Lung (tissue), 12 donors: ENCODE results near the gene COL4A2. TPM values are rescaled to one million over a fixed set of nuclear protein-coding genes. Genes with fewer than 3 reads are reported as not detected.
A peak's percentile ranks its signal among the peaks of the same experiment; 100 is the strongest.

Experiments used
- ATAC-seq: fragments of 200-7000 bp; cut with Tn5 transposase; one replicate; pipeline ENCODE4 v1.9.1; 2020; ENCODE audit warnings: moderate number of reproducible peaks; ENCODE audit not compliant: insufficient read depth, low FRiP score
- DNase-seq, 3 donors: peaks; one replicate each; pipeline ENCODE4 v3.0.0-alpha.2; 2013 to 2017
- H3K27ac ChIP-seq, 2 donors: one replicate each; pipeline ENCODE4 v1.5.1; 2013; ENCODE audit warnings: mild to moderate bottlenecking in 2 of 2, moderate library complexity in 2 of 2, control low read depth in 1 of 2, inconsistent platforms in 1 of 2, low read depth in 1 of 2, low read length in 1 of 2
- H3K27me3 ChIP-seq, 3 donors: one replicate each; pipeline ENCODE4 v1.5.1; 2013; ENCODE audit warnings: low read length in 2 of 3; ENCODE audit not compliant: control insufficient read depth in 3 of 3, insufficient read depth in 3 of 3
- H3K36me3 ChIP-seq, 4 donors: one replicate each; pipeline ENCODE4 v1.5.1; 2013; ENCODE audit warnings: low read length in 4 of 4, mild to moderate bottlenecking in 1 of 4, moderate library complexity in 1 of 4; ENCODE audit not compliant: control insufficient read depth in 4 of 4, insufficient read depth in 4 of 4
- H3K4me1 ChIP-seq, 5 donors: one replicate each; pipeline ENCODE4 v1.5.1; 2013; ENCODE audit warnings: low read length in 5 of 5, mild to moderate bottlenecking in 2 of 5, moderate library complexity in 1 of 5; ENCODE audit not compliant: control insufficient read depth in 5 of 5, insufficient read depth in 5 of 5
- H3K4me3 ChIP-seq: one replicate; pipeline ENCODE4 v1.5.1; 2013; ENCODE audit warnings: mild to moderate bottlenecking, control low read depth, moderate library complexity
- H3K9ac ChIP-seq, 2 donors: one replicate each; pipeline ENCODE4 v1.5.1; 2013; ENCODE audit warnings: low read length in 2 of 2, control low read depth in 1 of 2; ENCODE audit not compliant: insufficient read depth in 1 of 2
- H3K9me3 ChIP-seq, 4 donors: one replicate each; pipeline ENCODE4 v1.5.1; 2013; ENCODE audit warnings: low read length in 3 of 4, mild to moderate bottlenecking in 1 of 4, moderate library complexity in 1 of 4; ENCODE audit not compliant: control insufficient read depth in 4 of 4, insufficient read depth in 3 of 4
- CTCF ChIP-seq: IDR thresholded peaks from 2 replicates; pipeline ENCODE4 v1.5.1; 2012; ENCODE audit warnings: mild to moderate bottlenecking; ENCODE audit errors: control extremely low read depth, extremely low read depth
- WGBS, 2 donors: extraction: QIAGEN DNeasy Blood & Tissue Kit; methylation state at CpG; one replicate each; pipeline ENCODE4 v1.1.7; 2013; 5-methylcytosine and 5-hydroxymethylcytosine counted together
- polyA plus RNA-seq, 2 donors: library from polyadenylated mRNA; stranded (reverse); fragments of 200-250 nt; gene quantifications; one replicate each; pipeline ENCODE4 v1.2.1, GENCODE V29; 2013
- total RNA-seq, 2 donors: library from RNA; depleted of rRNA in 1 of 2; stranded (reverse); fragments of >200 nt in 1 of 2; gene quantifications; one replicate each; pipeline ENCODE4 v1.2.1, GENCODE V29; 2014 to 2021
- donor health status: control.
- donor health status: control.
- donor health status: Bipolar disorder and iron deficiency.
- donor health status: healthy.
- donor health status: DM: yes; HTN: yes; CAD: no.

The COL4A2 gene
- total and polyA plus RNA-seq, 4 donors = 169 to 627 (median 339) TPM

DNA sequence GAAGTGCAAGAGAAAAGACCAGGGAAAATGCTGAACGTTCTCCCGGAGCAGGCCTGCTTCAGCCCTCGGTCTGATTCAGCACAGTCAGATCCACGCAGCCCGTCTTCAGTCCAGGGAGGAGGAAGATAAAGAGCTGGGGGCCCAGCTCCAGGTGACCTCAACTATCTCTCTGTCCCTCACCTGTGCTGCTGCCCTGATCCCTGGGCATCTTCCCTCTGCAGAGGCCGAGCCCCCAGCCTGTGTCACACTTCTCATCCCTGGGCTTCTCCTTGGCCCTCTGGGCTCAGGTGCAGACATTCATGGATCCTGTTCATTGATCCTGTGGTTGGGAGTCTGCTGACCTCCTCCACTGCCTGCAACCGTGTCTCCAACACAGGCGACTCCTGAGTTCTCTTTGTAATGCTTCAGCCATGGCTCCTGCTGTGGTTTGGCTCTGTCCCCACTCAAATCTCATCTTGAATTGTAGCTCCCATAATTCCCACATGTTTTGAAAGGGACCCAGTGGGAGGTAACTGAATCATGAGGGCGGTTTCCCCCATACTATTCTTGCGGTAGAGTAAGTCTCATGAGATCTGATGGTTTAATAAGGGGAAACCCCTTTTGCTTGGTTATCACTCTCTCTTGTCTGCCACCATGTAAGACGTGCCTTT, 27.9 kb downstream of the COL4A2 start:
- H3K36me3 ChIP-seq = peaks cover 0 to 2% (median 0%) of the 10 kb centered on the region in 4 donors
- H3K27ac ChIP-seq = no peak overlapping the region
- no peak for ATAC-seq
- no peak overlapping the region for H3K9ac ChIP-seq
- H3K9me3 ChIP-seq = no peaks in the 10 kb centered on the region
- H3K4me3 ChIP-seq = no peak overlapping the region
- DNase-seq = no peak
- peaks cover 14 to 46% (median 23%) of the 10 kb centered on the region in 5 donors for H3K4me1 ChIP-seq
- 90 to 91% methylated on average over 11 of the region's 11 CpGs for WGBS, 2 donors
- H3K27me3 ChIP-seq = no peaks in the 10 kb centered on the region
- no peak for TF ChIP-seq CTCF

DNA sequence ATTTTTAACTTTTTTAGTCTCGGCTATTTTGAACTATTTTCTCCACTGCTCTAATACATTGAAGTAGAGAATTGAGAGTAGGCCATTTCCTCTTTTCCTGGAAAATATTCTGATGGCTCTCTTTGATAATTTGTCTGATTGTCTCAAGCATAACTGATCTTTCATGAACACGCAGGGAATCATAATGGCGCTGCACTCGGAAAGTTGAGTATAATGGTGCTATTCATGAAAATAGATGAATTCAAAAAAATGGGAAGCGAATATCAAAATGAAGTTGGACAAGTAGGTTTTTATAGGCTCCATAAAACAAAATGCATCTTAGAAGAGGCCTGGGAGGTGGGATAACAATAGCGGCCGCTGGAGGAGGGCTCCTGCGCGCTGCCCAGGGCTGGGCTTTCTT, 29.0 kb downstream of the COL4A2 start:
- TF ChIP-seq CTCF = no peak
- DNase-seq (no peak), ATAC-seq (no peak)
- H3K9me3 ChIP-seq = no peaks in the 10 kb centered on the region
- whole genome bisulfite sequencing, 2 donors = 91 to 93% methylated on average over 9 of the region's 9 CpGs
- H3K4me1 ChIP-seq = peaks cover 16 to 46% (median 26%) of the 10 kb centered on the region in 5 donors
- H3K9ac ChIP-seq = no peak overlapping the region
- peaks cover 0 to 2% (median 0%) of the 10 kb centered on the region in 4 donors for H3K36me3 ChIP-seq
- no peak overlapping the region for H3K4me3 ChIP-seq
- H3K27ac ChIP-seq = peak overlapping the region in 1 of 2 donors; percentile 58
- no peaks in the 10 kb centered on the region for H3K27me3 ChIP-seq

DNA sequence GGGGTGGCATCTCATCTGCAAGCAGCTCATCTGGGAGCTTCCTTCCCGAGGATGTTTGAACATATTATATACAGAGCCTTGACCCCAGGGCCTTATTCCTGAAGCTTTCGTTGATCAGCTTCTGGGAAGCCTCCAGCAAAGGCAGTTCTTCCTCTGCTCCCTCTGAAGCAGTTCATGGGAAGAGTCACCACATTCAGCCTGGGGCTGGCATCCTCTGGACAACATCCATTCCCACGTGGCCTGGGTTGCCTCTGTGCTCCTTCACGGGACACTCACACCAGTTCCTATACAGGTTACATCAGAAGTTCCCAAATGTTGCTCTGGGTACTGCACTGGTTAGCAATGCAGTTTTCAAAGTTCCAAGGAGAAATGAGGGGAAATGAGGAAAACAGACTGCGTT, 29.6 kb downstream of the COL4A2 start:
- ATAC-seq (no peak), DNase-seq (peak in 1 of 3 donors; percentile 47)
- H3K27ac ChIP-seq = peak overlapping the region; percentile 58 to 80
- TF ChIP-seq CTCF = no peak
- H3K4me1 ChIP-seq = peaks cover 21 to 49% (median 27%) of the 10 kb centered on the region in 5 donors
- no peak overlapping the region for H3K4me3 ChIP-seq
- peak overlapping the region in 1 of 2 donors; percentile 42 for H3K9ac ChIP-seq
- WGBS, 2 donors = 61 to 68% methylated on average over 5 of the region's 5 CpGs
- no peaks in the 10 kb centered on the region for H3K9me3 ChIP-seq
- H3K36me3 ChIP-seq = peaks cover 0 to 2% (median 0%) of the 10 kb centered on the region in 4 donors
- no peaks in the 10 kb centered on the region for H3K27me3 ChIP-seq

DNA sequence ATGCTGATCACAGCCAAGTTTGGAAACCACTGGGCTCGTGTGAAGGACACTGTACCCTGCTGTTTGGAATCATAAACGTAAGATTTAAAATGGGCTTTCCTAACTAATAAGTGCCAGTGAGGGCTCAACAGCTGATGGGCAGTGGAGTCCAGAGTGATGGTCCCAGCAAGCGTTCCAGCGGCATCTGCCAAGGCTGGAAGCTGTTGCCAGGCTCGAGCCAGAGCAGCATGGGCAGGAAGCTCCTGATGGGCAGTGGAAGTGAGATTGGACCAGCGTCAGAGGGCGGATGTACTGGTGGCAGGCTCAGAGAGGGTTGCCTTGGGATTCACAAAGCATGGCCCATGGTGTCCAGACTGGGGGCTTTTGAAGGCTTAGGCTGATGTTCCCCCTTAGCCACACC, 30.2 kb downstream of the COL4A2 start:
- peak overlapping the region in 1 of 2 donors; percentile 80 for H3K27ac ChIP-seq
- H3K36me3 ChIP-seq = peaks cover 0 to 1% (median 0%) of the 10 kb centered on the region in 4 donors
- DNase-seq (peak in 1 of 3 donors; percentile 18), ATAC-seq (no peak)
- no peak for TF ChIP-seq CTCF
- H3K27me3 ChIP-seq = no peaks in the 10 kb centered on the region
- no peak overlapping the region for H3K9ac ChIP-seq
- H3K4me1 ChIP-seq = peaks cover 25 to 55% (median 27%) of the 10 kb centered on the region in 5 donors
- no peaks in the 10 kb centered on the region for H3K9me3 ChIP-seq
- H3K4me3 ChIP-seq = no peak overlapping the region
- WGBS, 2 donors = 60 to 69% methylated on average over 7 of the region's 7 CpGs
